Smooth muscle cell of the brain vasculature (primary cell): Measurements from ENCODE around the gene GRK6.
A peak's percentile ranks its signal among the peaks of the same experiment; 100 is the strongest.

Experiments used
- DNase-seq: peaks from one replicate; pipeline ENCODE4 v3.0.0-alpha.2; 2012; ENCODE audit warnings: low read depth, low spot score

GRK6 gene

DNA sequence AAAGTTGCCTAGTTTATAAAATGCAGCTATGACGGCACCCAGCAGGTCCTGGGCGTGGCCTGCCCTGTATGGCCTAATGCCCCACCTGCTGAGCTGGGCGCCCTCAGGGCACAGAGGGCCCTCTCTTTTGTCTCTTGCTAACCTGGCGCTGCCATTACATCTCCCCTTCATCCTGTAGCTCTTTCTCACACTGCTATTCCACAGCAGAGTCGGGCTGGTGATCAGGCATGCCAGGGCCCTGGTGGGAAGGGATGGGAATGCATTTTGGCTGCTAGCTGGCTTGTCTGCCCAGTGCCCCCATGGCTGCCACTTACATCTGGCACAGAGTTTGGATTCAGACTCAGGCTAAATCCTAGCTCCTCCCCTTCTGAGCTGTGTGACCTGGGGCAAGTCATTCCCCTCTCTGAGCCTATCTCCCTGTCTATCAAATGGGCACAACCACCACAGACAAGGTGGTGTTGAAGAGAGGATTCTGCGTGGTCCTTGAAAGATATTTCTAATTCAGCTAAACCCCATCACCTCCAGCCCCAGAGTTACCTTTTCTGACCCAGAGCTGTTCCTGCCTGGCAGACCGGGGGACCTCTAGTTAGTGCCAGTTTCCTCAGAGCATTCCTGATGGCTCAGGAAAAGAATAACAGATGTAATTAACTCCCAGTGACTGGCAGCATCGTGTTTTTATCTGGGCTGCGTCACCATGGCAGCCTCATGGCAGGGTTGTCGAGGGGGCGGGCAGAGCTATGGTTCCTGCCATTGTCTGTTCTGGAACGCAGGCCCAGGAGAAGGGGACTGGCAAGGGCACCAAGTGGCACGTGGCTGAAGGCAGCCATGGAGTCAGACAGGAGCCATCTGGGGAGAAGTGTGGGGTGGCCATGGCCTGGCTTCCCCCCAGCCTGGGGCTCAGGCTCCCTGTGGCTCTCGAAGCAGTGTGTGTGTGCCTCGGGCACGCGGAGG, 26.5 kb downstream of the GRK6 start:
- no peak for DNase-seq

DNA sequence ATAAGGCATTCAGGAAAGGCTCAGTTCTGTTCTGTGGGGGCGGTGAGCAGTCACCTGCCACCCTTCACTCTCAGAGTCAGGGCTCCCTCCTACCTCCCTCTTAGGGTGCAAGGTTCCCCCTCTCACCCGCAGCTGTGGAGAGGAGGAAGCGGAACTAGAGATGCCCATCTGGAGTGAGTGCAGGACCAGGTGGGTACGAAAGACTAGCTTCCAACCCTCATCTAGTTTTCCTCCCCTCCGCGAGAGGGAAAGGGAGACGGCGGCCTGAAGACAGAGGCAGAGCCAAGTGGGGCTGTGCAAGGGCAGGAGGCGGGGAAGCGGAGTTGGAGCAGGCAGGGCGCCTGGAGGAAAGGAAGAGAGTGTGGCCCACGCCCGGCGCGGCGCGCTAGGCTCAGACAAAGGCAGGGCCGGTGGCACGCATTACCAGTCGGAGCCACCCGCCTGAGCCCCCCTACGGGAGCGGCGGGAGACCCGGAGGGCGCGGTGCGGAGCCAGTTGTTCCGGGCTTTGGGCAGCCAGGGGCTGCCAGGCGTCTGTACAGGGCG, 27.4 kb downstream of the GRK6 start:
- no peak for DNase-seq

DNA sequence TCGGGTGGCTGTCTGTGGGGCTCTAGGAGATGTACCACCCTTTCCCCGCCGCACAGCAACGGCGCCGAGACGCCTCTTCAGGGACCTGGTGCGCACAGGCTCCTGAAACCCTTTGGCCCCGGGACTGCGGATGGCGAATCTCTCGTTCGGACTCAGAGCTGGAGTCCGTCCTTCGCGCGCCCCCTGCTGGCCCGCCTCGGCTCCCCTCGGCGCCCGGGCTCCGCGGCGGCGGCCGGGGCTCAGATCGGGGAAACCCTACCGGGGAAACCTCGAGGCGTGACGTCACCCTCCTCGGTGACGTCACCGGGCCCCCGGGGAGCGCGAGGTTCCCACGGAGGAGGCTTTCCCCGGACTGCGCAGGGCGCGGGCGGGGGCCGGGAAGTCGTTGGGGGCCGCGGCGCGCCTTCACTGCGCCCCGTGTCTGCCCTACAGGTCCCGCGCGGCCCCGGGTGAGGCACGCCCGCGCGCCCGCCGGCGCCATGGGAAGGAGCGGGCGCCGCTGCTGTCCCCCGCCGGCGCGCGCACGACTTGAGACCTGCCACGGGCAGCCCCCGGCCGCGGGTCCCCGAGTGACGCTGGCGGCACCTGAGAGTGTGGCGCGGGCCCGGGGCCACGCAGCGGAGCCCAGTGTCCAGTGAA, 28.0 kb downstream of the GRK6 start:
- DNase-seq: peak; percentile 76

DNA sequence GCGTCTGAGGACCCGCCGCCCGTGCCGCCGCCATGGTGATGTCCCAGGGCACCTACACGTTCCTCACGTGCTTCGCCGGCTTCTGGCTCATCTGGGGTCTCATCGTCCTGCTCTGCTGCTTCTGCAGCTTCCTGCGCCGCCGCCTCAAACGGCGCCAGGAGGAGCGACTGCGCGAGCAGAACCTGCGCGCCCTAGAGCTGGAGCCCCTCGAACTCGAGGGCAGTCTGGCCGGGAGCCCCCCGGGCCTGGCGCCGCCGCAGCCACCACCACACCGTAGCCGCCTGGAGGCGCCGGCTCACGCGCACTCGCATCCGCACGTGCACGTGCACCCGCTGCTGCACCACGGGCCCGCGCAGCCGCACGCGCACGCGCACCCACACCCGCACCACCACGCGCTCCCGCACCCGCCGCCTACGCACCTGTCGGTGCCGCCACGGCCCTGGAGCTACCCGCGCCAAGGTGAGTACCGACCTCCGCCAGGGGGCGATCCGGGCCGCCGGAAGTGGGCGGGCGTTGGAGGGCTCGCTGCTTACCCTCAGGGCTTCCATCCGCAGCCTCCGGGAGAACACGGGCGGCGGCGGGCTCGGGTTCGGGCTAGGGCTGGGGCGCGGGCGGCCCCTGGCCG, 28.7 kb downstream of the GRK6 start:
- no peak for DNase-seq

DNA sequence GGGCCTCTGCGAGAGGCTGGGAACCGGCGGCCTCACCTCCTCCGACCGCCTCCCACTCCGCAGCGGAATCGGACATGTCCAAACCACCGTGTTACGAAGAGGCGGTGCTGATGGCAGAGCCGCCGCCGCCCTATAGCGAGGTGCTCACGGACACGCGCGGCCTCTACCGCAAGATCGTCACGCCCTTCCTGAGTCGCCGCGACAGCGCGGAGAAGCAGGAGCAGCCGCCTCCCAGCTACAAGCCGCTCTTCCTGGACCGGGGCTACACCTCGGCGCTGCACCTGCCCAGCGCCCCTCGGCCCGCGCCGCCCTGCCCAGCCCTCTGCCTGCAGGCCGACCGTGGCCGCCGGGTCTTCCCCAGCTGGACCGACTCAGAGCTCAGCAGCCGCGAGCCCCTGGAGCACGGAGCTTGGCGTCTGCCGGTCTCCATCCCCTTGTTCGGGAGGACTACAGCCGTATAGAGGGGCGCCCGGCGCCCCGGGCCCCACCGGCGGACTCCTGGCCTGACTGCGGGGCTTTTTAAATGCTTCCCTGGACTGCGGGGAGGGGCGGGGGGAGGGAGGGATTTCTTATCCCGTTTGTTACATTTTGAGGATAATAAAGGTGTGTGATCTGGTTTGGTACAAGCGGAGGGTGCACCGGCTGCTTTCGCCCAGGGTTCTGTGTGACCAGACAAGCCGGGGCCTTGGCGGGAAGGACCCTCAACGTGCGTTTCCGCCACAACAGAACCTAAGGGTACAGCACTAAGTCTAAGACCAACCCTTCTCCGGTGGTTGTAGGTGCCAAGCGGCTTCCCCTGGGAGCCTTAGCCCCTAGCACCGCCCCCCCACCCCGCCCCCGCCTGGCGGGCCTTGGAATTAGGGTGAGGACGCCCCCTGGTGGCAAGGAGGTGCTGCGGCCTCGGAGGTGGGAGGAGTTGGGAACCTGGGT, 29.4 kb downstream of the GRK6 start:
- peak; percentile 87 for DNase-seq

- DNase-seq: no peak
Observed at GRCh38 chr5:177456591-177456964, 30.1 kb downstream of the GRK6 start.

DNA sequence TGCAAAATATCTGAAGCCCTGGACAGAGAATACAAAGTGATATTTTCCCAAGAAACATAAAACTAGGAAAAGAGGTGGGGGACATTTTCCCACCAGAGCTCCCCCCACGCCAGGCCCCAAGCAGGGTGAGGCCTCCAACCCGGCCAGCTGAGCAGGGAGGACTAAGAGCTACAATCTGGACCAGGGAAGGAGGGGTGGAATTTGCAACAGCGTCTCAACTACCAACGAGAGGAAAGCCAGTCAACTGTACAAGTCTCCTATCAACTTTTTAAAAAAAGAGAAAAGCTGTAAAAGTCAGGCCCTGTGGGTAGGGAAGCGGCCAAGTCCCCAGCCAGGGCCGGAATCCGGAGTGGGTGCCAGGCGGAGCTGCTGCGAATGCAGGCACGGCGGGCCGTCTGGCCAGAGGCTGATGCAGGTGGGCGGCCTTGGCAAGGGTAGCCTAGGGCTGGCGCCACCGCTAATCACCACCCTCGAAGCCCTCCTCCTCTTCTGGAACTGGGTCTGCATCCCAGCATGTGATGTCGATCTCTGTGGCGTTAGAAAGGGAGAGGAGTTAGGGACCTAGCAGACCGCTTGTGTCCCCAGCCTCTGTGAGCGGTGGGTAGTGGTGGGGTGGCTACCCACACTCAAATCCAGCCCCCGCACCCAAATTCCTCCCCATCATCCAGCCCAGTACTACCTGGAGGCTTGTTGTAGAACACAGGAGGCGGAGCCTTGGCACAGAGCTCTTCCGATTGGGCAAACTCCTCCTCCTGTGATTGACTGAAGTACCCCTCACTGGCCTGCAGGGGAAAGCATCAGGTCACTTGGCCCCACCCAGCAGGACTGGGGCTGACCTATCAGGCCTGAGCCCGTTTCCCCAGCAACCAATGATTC, 30.7 kb downstream of the GRK6 start:
- peak; percentile 90 for DNase-seq

GRCh38 chr5:177457852-177458681, 31.6 kb downstream of the GRK6 start:
- no peak for DNase-seq

DNA sequence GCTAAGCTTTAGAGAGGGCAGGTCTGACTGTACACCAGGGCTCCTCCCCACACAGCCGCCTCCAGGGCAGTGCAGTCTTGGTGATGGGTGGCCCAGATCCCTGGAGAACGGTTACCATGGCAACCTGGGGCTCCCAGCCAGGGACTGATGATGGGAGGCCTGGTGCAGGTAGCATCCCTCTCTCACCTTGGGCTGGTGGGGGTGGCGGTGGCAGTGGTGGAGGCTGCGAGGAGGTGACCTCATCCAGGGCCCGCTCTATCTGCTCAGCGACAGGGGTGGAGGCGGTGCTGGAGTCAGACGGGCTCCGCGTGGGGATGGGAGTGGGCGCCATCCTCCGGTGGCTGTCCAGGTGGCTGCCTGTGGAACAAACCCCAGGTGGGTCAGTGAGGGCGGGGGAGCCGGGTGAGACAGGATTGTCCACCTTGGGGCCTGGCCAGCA, 32.5 kb downstream of the GRK6 start:
- DNase-seq: no peak

DNA sequence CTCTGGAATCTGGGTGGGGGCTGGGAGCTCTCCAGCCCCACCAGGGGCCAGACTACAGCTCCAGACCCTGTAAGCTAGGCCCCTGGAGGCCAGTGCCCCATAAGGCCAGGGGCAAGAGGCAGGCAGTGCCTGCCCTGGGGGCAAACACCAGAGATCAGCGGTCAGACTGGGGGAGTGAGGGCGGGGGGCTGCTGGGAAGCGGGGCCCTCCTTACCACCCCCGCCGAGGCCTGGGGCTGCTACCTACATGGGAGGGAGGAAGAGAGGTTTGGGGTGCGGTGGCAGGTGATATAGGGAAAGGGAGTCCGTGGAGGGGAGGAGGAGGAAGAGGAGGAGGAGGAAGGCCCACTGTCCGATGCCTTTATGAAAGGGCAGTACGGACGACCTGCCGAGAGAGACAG, 32.9 kb downstream of the GRK6 start:
- DNase-seq: no peak

DNA sequence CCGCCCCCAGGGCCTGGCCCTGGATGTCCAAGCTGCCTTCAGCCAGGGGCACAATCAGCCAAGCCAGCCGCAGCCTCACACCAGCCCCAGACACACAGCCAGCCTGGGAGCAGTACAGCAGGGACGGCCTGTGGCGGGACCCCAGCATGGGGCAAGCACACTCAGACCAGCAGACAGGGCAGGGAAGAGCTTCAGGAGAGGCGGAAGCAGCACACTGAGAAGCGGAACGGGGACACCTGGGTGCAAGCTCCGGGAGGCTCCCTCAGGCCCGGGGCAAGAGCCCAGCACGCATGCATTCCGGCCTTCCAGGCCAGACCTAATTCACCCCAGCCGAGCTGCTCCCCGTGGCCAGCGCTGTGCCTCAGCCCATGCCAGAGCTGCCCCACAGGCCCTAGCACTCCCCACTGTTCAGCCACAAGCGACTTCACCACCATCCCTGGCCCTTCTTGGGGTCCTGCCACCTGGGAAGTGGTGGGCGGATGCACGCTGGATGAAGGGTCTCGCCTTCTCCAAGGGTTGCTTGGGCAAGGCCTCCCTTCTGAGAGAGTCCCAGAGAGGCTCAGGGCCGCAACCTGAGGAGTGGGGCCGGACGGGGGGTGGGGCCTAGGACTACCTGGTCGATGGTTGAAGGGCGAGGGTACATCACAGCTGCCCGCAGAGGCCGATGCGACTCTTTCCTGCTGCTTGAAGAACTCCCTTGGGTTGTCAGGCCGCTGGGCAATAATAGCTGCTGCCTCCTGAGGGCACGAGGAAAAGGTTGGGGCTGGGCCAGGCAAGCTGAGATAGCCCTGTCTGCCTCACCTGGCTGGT, 33.5 kb downstream of the GRK6 start:
- no peak for DNase-seq

GRCh38 chr5:177462021-177462670, 35.7 kb downstream of the GRK6 start:
- DNase-seq: peak; percentile 72

DNA sequence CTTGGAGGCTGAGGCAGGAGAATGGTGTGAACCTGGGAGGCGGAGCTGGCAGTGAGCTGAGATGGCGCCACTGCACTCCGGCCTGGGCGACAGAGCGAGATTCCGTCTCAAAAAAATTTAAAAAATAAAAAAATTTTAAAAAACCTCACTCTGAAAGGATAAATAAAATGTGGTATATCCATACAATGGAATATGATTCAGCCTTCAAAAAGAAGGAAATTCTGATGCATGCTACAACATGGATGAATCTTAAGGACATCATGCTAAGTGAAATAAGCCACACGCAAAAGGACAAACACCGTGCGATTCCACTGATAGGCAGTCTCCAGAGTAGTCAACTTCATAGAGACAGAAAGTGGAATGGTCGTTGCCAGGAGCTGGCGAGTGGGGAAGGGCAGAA, 38.6 kb downstream of the GRK6 start:
- DNase-seq: no peak

GRCh38 chr5:177466861-177467260, 40.4 kb downstream of the GRK6 start:
- DNase-seq: no peak

- no peak for DNase-seq
Observed at GRCh38 chr5:177467436-177467835, 41.0 kb downstream of the GRK6 start.

- DNase-seq: no peak
Observed at GRCh38 chr5:177468329-177468684, 41.8 kb downstream of the GRK6 start.

- DNase-seq: no peak
Observed at GRCh38 chr5:177468685-177469628, 42.5 kb downstream of the GRK6 start.
